Stimulated activated CD4-positive, alpha-beta T cell treated with anti-CD3 and anti-CD28 coated beads, Interleukin-4, amount 100 ng/mL, for 48 hours (primary cell): ENCODE results near the gene ABCG8.

Experiments
- DNase-seq, 2 donors: peaks; one replicate each; pipeline ENCODE4 v3.0.0-alpha.2; 2020; ENCODE audit warnings: low read depth in 2 of 2

ABCG8 gene

DNA sequence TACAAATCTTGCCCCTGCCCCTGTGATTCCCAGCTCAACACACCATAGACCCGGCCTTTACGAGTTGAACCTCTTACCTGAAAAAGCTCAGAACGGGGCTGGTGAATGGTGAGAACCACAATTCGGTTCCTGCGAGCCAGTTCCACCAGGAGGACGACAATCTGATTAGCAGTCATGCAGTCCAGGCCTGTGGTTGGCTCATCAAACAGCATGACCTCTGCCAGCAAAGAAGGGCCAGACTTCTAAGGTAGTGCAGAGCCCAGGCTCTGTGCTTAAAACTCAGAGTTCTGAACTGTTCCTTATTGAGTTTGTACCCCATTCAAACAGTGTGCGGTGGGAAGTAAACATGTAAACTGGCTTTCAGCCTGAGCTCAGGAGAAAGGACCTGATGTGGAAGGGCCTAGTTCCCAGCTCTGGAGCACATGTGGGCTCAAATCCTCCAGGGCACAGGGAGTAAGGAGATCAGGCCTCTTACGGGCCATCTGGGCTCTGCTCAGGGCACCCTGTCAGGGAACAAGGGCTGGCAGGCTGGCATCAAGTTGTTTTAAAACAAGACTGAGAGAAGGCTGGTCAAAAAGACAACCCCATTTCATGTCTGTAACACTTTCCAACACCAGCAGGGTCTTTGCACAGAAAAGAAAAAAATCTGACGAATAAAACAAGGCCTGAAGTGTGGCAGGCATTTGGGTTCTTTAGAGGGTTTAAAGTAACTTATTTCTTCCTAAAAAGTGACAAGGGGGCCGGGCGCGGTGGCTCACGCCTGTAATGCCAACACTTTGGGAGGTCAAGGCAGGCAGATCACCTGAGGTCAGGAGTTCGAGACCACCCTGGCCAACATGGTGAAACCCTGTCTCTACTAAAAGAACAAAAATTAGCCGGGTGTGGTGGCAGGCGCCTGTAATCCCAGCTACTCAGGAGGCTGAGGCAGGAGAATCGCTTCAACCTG lies 12.2 kb upstream of the ABCG8 start:
- DNase-seq = no peak

- no peak for DNase-seq
These were observed 7.1 kb upstream of the ABCG8 start for GRCh38 chr2:43831543-43832294.

- no peak for DNase-seq
These were observed 6.3 kb upstream of the ABCG8 start for GRCh38 chr2:43832457-43832856.

GRCh38 chr2:43837033-43837432 lies 1.7 kb upstream of the ABCG8 start:
- DNase-seq = no peak

GRCh38 chr2:43837831-43838559 lies 776 bp upstream of the ABCG8 start:
- DNase-seq = no peak

DNA sequence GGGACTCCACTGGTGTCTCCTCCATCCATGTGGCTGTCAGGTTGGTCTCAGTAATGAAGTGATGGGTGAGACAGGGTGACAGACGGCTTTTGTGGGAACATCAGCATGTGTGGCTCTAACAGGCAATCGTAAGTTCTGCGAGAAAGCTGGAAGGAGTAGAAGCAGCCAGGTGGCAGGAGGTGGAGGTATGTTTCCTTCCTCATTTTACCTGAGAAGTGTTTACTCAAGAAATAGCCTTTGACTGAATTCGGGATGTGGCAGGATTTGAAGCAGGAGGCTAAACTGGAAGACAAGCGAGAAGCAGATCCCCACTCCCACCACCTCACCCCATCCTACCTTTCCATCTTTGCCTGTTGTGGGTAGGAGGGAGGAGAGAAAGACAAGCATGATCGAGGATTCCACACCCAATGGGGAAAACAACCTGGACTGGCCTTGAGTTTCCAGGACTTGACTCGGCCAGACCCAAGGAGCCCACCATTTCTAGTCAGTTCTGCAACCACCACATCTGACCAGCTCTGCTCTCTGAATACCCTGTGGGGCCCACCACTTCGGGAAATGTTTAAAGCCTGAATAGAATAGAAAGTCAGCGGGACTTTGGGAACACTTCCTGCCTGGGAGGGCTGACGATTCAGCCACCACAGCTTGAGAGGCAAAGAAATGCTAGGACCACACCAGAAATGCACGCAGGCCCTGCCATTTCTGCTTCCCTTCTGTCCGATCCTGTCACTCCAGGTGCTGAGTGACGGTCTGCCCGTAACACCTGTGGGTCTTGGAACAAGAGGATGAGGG lies 1.2 kb downstream of the ABCG8 start:
- DNase-seq = no peak

DNA sequence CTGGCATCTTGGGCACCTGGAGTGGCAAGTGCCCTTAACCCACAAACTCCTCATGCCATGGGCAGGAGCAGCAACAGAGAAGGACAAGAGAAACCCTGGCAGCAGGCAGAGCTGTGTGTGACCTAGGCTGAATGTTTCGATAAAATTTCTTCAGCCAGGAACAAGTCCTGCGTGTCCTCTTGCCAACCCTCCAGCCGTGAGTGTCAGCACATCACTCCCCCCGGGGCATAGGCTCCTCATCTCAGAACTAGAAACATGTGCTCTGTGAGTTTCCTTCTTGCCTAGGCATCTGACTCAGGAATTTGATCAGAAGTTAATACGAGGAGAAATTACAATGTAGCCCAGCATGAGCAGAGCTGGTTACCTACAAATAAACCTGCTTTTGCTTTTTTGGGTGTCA lies 2.2 kb downstream of the ABCG8 start:
- no peak for DNase-seq

- DNase-seq = no peak
These were observed 3.4 kb downstream of the ABCG8 start for GRCh38 chr2:43841949-43842865.

DNA sequence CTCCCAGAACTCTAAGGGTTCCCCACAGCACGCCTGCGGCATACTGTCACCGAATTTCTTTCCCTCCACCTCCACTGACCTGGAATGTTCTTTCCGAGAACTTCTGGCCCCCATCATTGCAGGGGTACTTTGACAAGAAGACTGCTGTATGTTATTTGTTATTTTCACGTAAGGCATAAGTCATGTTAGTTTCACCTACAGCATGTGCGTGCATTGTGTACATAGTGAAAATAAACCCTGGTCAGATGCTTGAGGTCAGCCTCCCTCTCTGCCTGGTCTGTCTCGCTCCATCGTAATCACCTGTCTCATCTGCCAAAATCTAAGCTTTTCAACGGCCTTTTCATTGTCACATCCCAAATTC lies 4.1 kb downstream of the ABCG8 start:
- DNase-seq = no peak

GRCh38 chr2:43845181-43845580 lies 6.4 kb downstream of the ABCG8 start:
- no peak for DNase-seq

DNA sequence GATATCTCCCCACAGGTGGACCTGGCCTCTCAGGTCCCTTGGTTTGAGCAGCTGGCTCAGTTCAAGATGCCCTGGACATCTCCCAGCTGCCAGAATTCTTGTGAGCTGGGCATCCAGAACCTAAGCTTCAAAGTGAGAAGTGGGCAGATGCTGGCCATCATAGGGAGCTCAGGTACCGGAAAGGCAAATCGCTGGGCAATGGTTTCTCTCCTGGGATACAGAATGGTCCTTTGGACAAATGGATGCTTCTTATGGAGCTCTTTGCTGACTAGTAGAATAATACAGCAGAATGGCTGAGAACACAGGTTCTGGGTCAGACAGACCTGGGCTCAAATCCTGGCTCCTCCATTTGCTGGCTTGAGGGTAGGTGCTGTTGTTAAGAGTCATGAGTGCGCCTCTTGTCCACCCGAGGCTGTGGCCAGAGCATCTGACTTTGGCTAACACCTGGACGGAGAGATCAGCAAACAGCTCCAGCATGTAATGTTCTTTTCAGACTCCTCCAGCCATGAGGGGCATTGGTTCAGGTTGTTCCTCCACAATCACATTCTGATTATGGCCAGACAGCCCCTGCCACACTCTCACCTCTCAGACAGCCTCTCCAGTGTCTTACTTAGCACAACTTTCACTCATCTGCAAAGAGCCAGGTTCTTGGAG lies 7.5 kb downstream of the ABCG8 start:
- no peak for DNase-seq

GRCh38 chr2:43848214-43848613 lies 9.4 kb downstream of the ABCG8 start:
- no peak for DNase-seq

DNA sequence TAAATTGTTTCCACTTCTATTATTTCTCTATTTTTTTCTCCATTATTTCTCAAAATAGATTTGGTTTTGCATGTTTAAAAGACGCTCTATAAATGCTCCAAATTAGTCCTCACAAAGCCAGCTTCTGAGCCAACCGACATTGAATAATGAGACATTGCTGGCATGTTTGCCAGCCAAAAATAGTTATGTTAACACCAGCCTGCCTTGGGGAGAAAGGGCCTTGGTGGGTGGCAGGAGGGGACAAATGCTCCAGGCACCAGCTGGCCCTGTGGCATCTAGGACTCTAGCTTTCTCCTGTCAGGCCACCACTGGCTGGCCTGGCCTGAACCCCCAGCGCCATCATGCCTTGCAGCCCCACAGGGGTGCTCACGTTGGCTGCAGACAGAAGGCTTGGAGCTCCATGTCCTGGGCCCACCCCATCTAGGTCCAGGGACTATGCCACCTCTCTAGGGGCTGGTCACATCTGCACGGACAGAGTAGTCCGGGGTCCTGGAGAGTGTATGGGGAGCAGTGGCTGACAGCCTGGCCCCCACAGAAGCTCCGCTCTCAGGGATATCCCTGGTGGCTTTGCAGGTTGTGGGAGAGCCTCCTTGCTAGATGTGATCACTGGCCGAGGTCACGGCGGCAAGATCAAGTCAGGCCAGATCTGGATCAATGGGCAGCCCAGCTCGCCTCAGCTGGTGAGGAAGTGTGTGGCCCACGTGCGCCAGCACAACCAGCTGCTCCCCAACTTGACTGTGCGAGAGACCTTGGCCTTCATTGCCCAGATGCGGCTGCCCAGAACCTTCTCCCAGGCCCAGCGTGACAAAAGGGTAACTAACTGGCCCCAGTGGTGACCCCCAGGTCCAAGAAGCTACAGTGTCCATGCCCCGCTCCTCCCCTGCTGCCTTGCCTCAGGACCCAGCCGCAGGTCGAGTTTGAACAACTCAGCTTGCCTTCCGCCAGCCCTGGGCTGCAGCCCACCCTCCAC lies 12.5 kb downstream of the ABCG8 start:
- no peak for DNase-seq

- DNase-seq = no peak
These were observed 13.5 kb downstream of the ABCG8 start for GRCh38 chr2:43852196-43852730.

GRCh38 chr2:43853141-43854081 lies 14.6 kb downstream of the ABCG8 start:
- no peak for DNase-seq

GRCh38 chr2:43854671-43855070 lies 15.9 kb downstream of the ABCG8 start:
- DNase-seq = no peak

DNA sequence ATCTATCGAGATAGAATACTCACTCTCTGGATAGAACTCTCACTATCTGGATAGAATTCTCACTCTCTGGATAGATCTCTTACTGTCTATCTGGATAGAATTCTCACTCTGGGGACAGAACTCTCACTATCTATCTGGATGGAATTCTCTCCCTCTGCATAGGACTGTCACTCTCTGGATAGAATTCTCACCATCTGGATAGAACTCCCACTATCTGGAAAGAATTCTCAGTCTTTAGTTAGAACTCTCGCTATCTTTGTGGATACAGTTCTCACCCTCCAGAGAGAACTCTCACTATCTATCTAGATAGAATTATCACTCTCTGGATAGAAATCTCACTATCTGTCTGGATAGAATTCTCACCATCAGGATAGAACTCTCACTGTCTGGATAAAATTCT lies 16.5 kb downstream of the ABCG8 start:
- no peak for DNase-seq
